ENCODE data around the gene CMSS1.

DNA sequence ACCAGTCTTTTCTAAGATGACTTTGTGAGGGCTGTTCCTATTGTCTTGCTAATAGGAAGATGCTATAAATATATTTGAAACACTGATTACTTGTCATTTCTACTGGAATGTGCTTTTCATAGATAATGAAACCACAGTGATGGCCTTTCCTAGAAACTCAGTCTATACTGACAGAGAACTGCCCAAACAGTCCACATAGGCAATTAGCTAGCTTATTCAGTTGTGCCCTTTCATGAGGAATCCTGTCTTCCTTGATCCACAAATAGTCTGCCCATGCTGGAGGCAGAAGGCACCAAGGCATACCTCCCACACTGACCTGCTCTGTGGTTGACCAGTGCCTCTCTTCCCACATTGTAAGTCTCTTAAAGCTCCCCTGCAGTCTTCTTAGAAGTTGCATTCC, 135.9 kb downstream of the CMSS1 start:
- TF ChIP-seq, protein P1, sequence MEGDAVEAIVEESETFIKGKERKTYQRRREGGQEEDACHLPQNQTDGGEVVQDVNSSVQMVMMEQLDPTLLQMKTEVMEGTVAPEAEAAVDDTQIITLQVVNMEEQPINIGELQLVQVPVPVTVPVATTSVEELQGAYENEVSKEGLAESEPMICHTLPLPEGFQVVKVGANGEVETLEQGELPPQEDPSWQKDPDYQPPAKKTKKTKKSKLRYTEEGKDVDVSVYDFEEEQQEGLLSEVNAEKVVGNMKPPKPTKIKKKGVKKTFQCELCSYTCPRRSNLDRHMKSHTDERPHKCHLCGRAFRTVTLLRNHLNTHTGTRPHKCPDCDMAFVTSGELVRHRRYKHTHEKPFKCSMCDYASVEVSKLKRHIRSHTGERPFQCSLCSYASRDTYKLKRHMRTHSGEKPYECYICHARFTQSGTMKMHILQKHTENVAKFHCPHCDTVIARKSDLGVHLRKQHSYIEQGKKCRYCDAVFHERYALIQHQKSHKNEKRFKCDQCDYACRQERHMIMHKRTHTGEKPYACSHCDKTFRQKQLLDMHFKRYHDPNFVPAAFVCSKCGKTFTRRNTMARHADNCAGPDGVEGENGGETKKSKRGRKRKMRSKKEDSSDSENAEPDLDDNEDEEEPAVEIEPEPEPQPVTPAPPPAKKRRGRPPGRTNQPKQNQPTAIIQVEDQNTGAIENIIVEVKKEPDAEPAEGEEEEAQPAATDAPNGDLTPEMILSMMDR (IDR thresholded peaks at IDR 0.05): no peak
- TF ChIP-seq EZH2 (IDR thresholded peaks at IDR 0.05): no peak
- no peak for TF ChIP-seq EZH2phosphoT487 (IDR thresholded peaks at IDR 0.05)

Measured in neural progenitor cell (in vitro differentiated cells).